GM12801 (cell line): Measurements from ENCODE around the gene GP2.

Source experiments
- TF ChIP-seq, protein P1 (sequence below): IDR thresholded peaks from one replicate; pipeline ENCODE4 v1.5.1; 2011; ENCODE audit warnings: control low read depth; ENCODE audit not compliant: insufficient read length; ENCODE audit errors: extremely low read depth

The GP2 gene

GRCh38 chr16:20327444-20328041 lies at the start of gene GP2:
Gene GP2, minus strand, starts transcription at chr16:20327513. Its CDS starts 1,082 bp downstream, at chr16:20326431.
- TF ChIP-seq, protein P1, sequence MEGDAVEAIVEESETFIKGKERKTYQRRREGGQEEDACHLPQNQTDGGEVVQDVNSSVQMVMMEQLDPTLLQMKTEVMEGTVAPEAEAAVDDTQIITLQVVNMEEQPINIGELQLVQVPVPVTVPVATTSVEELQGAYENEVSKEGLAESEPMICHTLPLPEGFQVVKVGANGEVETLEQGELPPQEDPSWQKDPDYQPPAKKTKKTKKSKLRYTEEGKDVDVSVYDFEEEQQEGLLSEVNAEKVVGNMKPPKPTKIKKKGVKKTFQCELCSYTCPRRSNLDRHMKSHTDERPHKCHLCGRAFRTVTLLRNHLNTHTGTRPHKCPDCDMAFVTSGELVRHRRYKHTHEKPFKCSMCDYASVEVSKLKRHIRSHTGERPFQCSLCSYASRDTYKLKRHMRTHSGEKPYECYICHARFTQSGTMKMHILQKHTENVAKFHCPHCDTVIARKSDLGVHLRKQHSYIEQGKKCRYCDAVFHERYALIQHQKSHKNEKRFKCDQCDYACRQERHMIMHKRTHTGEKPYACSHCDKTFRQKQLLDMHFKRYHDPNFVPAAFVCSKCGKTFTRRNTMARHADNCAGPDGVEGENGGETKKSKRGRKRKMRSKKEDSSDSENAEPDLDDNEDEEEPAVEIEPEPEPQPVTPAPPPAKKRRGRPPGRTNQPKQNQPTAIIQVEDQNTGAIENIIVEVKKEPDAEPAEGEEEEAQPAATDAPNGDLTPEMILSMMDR = no peak

DNA sequence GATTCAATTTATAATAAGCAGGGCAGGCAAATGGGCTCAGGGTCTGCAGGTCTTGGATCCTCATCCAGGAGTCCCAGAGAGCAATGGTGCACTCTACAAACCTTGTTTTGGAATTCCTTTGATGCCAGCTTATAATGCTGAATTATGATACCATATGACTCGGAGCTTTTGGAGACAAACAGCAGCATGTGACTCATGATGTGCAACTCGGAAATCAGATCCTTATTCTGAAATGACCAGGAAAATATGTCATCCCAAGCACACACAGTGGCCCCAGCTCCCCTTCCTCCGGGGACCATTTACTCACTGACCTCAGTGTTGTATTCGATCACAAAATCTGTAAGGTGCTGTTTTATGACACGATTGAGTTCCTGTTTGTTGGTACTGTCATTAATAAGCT lies 45.4 kb upstream of the GP2 start:
- TF ChIP-seq, protein P1 = no peak

DNA sequence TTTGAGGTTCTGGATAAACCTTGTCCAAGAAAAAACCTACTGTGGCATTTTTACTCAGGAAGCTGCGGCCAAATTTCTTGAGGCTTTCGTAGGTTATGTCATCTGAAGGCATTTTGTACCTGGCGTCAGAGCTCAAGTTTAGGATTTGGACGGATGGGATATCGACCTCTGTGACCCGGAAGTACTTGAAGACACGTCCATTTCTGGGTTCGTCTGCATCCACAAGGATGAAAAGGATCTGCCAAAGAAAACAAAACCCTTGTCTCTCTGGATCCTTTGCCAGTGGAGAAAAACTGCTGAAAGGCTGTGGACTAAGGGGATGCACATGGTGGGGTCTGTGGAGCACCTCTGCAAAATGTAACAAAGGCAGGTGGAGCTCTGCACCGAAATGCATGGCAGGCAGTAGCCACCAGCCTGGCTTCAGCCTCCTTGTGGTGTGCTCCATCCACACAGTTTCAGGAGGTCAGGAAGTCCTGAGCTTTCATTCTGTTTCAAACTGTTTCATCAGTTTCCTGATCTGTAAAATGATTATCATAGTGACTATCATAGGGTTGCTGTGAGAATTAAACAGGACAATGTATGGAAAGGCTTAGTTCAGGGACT lies 42.2 kb upstream of the GP2 start:
- TF ChIP-seq, protein P1 = no peak

- TF ChIP-seq, protein P1 = no peak
Observed at GRCh38 chr16:20364051-20364450, 36.7 kb upstream of the GP2 start.

DNA sequence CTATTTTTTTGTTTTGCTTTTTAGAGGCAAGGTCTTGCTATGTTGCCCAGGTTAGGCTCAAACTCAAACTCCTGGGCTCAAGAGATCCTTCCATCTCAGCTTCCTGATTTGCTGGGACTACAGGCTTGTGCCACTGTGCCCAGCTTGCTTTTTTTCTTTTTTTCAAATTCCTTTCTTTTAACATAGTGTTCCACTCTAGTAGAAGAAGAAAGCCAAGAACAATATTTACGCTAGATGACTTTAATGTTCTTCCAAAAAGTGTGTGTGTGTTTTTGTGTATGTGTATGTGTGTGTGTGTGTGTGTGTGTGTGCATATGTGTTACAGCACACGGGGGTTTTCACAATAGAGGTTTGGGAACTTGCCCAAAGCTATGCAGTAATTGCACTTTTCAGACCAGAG lies 35.9 kb upstream of the GP2 start:
- TF ChIP-seq, protein P1 = no peak

- TF ChIP-seq, protein P1 = no peak
Observed at GRCh38 chr16:20359997-20360396, 32.7 kb upstream of the GP2 start.

GRCh38 chr16:20355114-20355782 lies 27.9 kb upstream of the GP2 start:
- TF ChIP-seq, protein P1 = no peak
